HG02885 (cell line): ENCODE results near the gene KRI1.

Experiments
- ATAC-seq: cut with Tn5 transposase; IDR thresholded peaks from one replicate; pipeline ENCODE4 v1.9.1; 2021; ENCODE audit warnings: mild to moderate bottlenecking; ENCODE audit not compliant: unreplicated experiment, poor library complexity

The KRI1 gene

DNA sequence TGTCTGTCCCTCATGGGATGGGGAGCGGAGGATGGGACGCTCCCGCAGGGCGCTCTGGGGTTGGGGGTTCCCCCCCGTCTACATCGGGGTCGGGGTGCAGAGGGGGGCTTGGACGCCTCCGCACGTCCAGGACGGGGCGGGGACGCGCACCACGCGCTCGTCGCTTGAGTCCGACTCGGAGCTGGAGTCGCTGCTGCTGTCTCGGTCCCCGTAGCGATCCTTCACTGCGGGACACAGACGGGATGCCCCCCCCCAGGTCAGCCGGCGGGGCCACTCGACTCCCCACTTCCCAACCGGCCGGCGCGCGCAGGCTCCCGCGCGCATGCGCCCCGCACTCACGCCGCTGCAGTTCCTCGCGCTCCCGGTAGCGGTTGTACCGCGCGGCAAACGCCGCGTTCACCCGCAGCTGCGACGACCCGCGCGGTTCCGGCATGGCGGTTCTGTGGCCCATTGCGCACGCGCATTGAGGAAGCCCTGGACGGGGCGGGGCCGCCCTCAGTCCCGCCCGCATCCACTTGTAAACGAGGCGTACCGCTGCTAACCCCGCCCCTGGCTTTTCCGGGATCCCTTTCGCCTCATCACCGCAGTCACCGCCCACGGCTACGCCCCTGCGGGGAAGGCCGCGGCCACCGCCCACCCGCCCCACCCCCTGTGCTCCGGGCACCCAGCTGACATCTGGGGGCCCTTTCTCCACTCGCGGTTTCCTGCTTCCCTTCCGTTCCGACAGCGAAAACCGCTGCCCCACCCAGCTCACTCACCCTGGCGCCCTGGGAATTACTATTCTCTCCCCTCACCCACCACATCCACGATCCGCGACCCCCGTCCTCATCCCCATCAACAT lies at the start of gene KRI1:
Gene KRI1, minus strand, starts transcription at position 444 of the 841 bp plus-strand sequence. Its CDS starts 11 bp downstream, at position 433.
- ATAC-seq, result peak; percentile 54

- ATAC-seq, result no peak
Observed at GRCh38 chr19:10612499-10613119, 46.8 kb upstream of the KRI1 start.

DNA sequence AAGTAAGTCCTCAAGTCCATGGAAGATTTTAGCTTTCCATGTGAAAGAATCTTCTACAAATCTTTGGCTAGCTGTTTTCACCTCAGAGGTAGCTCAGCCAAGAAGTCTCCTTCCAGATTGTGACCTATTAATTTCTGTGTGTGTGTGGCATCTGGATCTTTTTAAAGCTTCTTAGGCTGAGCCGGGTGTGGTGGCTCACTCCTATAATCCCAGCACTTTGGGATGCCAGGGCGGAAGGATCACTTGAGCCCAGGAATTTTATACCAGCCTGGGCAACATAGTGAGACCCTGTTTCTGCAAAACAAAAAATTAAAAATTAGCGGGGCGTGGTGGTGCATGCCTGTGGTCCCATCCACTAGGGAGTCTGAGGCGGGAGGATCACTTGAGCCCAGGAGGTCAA lies 46.1 kb upstream of the KRI1 start:
- ATAC-seq, result no peak

DNA sequence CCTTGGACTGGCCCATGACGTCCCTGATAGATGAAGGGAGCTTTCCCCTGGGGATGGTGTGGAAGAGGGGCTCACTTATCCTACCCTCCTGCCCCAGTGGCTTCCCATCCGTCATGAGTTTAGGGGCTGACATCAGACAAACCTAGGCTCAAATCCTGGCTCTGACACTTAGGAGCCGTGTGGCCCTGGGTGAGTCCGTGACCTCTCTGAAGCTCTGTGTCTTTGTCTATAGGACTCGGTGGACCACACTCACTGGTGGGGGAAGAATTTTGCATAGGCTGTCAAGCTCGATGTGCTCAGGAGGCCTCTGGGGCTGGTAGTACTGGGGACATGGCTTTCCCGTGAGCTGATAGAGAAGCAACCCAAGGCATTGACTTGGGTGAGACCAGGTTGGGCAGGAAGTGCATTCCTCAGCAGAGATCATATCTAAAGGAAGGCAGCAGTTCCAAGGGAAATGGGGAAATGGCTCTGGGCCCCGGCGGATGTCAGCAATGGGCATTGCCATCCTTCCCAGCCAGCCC lies 38.7 kb upstream of the KRI1 start:
- no peak for ATAC-seq

DNA sequence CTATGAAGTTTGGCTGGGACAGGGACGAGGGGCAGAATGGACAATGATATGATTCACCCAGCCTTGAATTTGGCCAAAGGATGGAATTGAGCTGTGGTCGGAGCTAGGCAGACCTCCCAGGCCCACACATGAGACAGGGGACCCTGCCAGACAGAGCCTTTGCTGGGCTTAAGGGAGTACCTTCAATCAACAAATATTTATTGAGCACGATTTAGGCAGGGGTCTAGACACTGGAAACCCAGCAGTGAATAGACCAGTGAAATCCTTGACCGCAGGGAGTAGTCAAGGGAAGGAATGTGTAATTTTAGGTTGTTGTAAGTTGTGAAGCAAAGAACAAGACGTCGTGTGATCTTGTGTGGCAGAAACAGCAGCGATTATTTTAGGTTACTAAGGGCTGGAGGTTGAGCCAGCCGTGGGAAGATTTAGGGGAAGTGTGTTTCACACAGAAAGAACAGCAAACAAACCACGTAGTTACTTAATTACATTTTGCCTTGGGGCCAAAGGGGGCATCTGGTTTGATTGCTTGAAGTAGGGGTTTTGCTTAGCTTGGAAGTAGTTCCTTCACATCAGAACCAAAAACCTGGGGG lies 38.2 kb upstream of the KRI1 start:
- ATAC-seq, result no peak

- ATAC-seq, result peak; percentile 42
Observed at GRCh38 chr19:10603084-10603872, 37.5 kb upstream of the KRI1 start.

- peak; percentile 70 for ATAC-seq
Observed at GRCh38 chr19:10602330-10603083, 36.7 kb upstream of the KRI1 start.

GRCh38 chr19:10601999-10602329 lies 36.2 kb upstream of the KRI1 start:
- no peak for ATAC-seq

DNA sequence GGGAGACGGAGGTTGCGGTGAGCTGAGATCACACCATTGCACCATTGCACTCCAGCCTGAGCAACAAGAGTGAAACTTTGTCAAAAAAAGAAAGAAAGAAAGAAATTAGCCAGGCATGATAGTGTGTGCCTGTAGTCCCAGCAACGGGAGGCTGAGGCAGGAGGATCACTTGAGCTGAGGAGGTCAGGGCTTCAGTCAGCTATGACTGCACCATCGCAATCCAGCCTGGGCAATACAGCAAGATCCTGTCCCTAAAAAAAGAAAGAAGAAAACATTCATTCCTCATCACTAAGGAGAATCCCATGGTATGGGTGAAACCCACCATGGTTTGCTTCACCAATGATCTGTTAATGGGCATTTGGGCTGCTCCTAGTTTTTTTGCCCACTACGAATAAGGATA lies 34.3 kb upstream of the KRI1 start:
- no peak for ATAC-seq

- no peak for ATAC-seq
Observed at GRCh38 chr19:10593820-10594637, 28.2 kb upstream of the KRI1 start.

DNA sequence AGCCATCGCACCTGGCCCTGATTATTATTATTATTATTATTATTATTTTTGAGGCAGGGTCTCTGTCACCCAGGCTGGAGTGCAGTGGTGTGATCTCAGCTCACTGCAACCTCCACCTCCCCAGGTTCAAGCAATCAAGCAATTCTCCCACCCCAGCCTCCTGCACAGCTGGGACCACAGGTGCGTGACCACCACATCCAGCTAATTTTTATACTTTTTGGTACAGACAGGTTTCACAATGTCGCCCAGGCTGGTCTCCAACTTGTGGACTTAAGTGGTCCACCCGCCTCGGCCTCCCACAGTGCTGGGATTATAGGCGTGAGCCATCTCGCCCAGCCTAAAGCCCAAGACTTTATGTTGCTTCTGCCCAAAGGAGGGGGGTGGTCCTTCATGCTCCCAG lies 27.3 kb upstream of the KRI1 start:
- no peak for ATAC-seq

DNA sequence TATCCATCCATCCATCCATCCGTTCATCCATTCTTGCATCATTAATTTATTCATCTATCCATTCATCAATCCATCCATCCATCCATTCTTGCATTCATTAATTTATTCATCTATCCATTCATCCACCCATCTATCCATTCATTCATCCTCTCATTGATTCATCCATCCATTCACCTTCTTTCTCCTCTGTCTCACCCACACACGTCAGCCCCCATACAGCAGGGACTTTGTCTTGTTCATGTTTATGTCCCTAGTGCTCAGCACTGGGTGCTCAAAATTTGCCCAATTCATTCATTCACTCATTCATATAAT lies 22.0 kb upstream of the KRI1 start:
- no peak for ATAC-seq

GRCh38 chr19:10587022-10587838 lies 21.4 kb upstream of the KRI1 start, which contains the start of gene AP1M2:
AP1M2 (minus strand) TSS chr19:10587312; CDS start chr19:10587231, 81 bp downstream.
- no peak for ATAC-seq

GRCh38 chr19:10586396-10586795 lies 20.6 kb upstream of the KRI1 start:
- no peak for ATAC-seq

DNA sequence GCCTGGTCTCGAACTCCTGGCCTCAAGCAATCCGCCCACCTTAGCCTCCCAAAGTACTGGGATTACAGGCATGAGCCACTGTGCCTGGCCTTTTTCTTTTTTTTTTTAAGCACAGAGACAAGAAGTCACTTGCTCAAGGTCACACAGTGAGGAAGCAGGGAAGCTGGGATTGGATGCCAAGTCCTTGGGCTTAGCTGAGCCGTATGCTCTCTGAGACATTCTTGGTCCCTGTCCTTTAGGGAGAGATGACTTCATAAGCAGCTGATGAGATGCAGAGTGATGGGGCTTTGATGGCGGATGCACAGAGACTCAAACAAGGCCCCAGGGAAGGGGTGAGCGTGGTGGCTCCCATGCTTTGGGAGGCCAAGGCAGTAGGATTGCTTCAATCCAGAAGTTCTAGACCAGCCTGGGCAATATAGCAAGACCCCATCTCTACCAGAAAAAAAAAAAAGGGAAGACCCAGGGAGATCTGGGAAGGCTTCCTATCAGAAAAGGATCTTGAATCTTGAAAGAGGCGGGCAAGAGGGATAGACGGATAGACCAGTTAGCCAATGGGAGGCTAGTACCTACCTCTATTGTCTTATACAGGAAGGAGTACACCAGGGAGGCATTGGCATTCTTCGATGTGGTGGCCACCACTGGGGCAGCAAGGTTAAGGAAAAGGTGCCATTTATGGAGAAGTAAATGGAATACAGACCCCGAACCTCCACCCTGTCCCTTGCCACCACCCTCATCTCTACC lies 17.4 kb upstream of the KRI1 start:
- ATAC-seq, result no peak

GRCh38 chr19:10582091-10582490 lies 16.3 kb upstream of the KRI1 start:
- ATAC-seq, result no peak

DNA sequence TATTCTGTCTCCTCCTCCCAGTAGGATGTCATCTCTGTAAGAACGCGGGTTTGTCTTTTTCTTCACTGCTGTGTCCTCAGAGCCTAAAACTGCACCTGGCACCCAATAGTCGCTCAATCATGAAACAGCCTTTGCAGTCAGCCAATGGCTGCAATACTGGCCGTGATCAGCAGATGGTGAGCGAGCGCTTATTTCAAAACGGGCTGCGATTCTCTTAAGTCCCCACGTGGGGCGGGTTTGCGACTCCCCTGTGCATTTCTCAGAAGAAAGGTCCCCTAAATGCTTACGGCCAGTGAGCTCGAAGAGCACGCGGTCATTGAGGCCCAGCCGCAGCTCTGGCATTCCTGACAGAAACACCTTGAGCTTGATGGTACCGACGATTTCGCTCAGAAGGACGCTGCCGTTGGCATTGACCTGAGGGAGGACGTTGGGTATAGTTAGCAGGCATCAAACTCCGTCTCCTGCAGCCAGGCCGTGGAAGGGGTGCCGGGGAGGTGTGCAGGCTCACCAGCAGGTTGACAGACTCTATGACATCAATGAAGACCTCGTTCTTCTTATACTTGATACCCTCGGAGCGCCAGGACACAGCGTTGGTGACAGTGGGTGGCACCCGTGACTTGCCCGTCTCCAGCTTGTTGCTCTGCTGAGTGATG lies 15.3 kb upstream of the KRI1 start:
- no peak for ATAC-seq
